Liver (tissue), 9 donors: ENCODE data around the gene CISD2. TPM values are rescaled to one million over a fixed set of nuclear protein-coding genes. Genes with fewer than 3 reads are reported as not detected.
"Not testable (repeated sequence)": the region's sequence is repeated elsewhere in the genome, so short reads cannot be mapped to it uniquely, and the experiment has no call there.

ENCODE experiments used
- DNase-seq: peaks from one replicate; pipeline ENCODE4 v3.0.0-alpha.2; 2017; ENCODE audit warnings: low spot score
- H3K27ac ChIP-seq, 2 donors: one replicate each; pipeline ENCODE4 v1.7.0; 2013; ENCODE audit warnings: inconsistent platforms in 2 of 2, low read length in 2 of 2, control low read depth in 1 of 2, low read depth in 1 of 2, mild to moderate bottlenecking in 1 of 2
- H3K27me3 ChIP-seq, 4 donors: one replicate each; pipeline versions ENCODE4 v1.6.1 to v1.7.0; 2013; ENCODE audit warnings: low read length in 3 of 4, inconsistent platforms in 1 of 4, mild to moderate bottlenecking in 1 of 4, moderate library complexity in 1 of 4; ENCODE audit not compliant: control insufficient read depth in 4 of 4, insufficient read depth in 4 of 4
- H3K36me3 ChIP-seq, 4 donors: one replicate each; pipeline versions ENCODE4 v1.6.1 to v1.7.0; 2013; ENCODE audit warnings: low read length in 3 of 4, mild to moderate bottlenecking in 3 of 4, low read depth in 1 of 4, moderate library complexity in 1 of 4; ENCODE audit not compliant: control insufficient read depth in 4 of 4, insufficient read depth in 3 of 4
- H3K4me1 ChIP-seq, 4 donors: one replicate each; pipeline versions ENCODE4 v1.6.1 to v1.7.0; 2013; ENCODE audit warnings: low read length in 3 of 4, mild to moderate bottlenecking in 3 of 4, moderate library complexity in 1 of 4; ENCODE audit not compliant: control insufficient read depth in 4 of 4, insufficient read depth in 4 of 4
- H3K4me3 ChIP-seq, 3 donors: one replicate each; pipeline versions ENCODE4 v1.6.1 to v1.7.0; 2013; ENCODE audit warnings: low read length in 3 of 3, control low read depth in 1 of 3, low read depth in 1 of 3, mild to moderate bottlenecking in 1 of 3
- H3K9ac ChIP-seq, 2 donors: one replicate each; pipeline ENCODE4 v1.7.0; 2013; ENCODE audit warnings: low read length in 2 of 2, mild to moderate bottlenecking in 2 of 2, moderate library complexity in 2 of 2, control low read depth in 1 of 2, low read depth in 1 of 2
- H3K9me3 ChIP-seq, 4 donors: one replicate each; pipeline versions ENCODE4 v1.6.1 to v1.7.0; 2013; ENCODE audit warnings: low read length in 3 of 4; ENCODE audit not compliant: control insufficient read depth in 4 of 4
- ATF3 ChIP-seq: IDR thresholded peaks from 2 replicates; pipeline ENCODE4 v1.6.1; 2016; ENCODE audit warnings: antibody characterized with exemption
- EGR1 ChIP-seq, 2 donors: IDR thresholded peaks; 2 replicates each; pipeline ENCODE4 v1.6.1; 2016 to 2018; ENCODE audit warnings: antibody characterized with exemption in 2 of 2, low read depth in 2 of 2
- FOXA1 ChIP-seq: IDR thresholded peaks from 2 replicates; pipeline ENCODE4 v1.6.1; 2016; ENCODE audit warnings: antibody characterized with exemption
- FOXA2 ChIP-seq: IDR thresholded peaks from 2 replicates; pipeline ENCODE4 v1.6.1; 2016; ENCODE audit warnings: antibody characterized with exemption
- GABPA ChIP-seq, 2 donors: IDR thresholded peaks in 1 of 2; conservative IDR thresholded peaks in 1 of 2; 2 replicates each; pipeline ENCODE4 v1.6.1; 2016; ENCODE audit warnings: antibody characterized with exemption in 2 of 2, mild to moderate bottlenecking in 1 of 2, moderate library complexity in 1 of 2
- HNF4A ChIP-seq, 2 donors: conservative IDR thresholded peaks; 2 replicates each; pipeline ENCODE4 v1.6.1; 2016; ENCODE audit warnings: antibody characterized with exemption in 2 of 2, mild to moderate bottlenecking in 2 of 2
- HNF4G ChIP-seq: IDR thresholded peaks from 2 replicates; pipeline ENCODE4 v1.6.1; 2016; ENCODE audit warnings: antibody characterized with exemption
- JUND ChIP-seq, 2 donors: IDR thresholded peaks; 2 replicates each; pipeline ENCODE4 v1.6.1; 2016; ENCODE audit warnings: antibody characterized with exemption in 2 of 2
- MAX ChIP-seq: IDR thresholded peaks from 2 replicates; pipeline ENCODE4 v1.6.1; 2016; ENCODE audit warnings: antibody characterized with exemption
- NR2F2 ChIP-seq: IDR thresholded peaks from 2 replicates; pipeline ENCODE4 v1.6.1; 2016; ENCODE audit warnings: antibody characterized with exemption
- RAD21 ChIP-seq, 2 donors: IDR thresholded peaks; 2 replicates each; pipeline ENCODE4 v1.6.1; 2016; ENCODE audit warnings: antibody characterized with exemption in 2 of 2, mild to moderate bottlenecking in 2 of 2
- REST ChIP-seq: IDR thresholded peaks from 2 replicates; pipeline ENCODE4 v1.6.1; 2016; ENCODE audit warnings: antibody characterized with exemption, mild to moderate bottlenecking
- RXRA ChIP-seq, 2 donors: IDR thresholded peaks; 2 replicates each; pipeline ENCODE4 v1.6.1; 2017 to 2018; ENCODE audit warnings: antibody characterized with exemption in 2 of 2, mild to moderate bottlenecking in 1 of 2
- SP1 ChIP-seq: IDR thresholded peaks from 2 replicates; pipeline ENCODE4 v1.6.1; 2018; ENCODE audit warnings: antibody characterized with exemption, mild to moderate bottlenecking
- YY1 ChIP-seq: IDR thresholded peaks from 2 replicates; pipeline ENCODE4 v1.6.1; 2016; ENCODE audit warnings: antibody characterized with exemption, mild to moderate bottlenecking
- ZBTB33 ChIP-seq: IDR thresholded peaks from 2 replicates; pipeline ENCODE4 v1.6.1; 2016; ENCODE audit warnings: antibody characterized with exemption
- WGBS: extraction: QIAGEN DNeasy Blood & Tissue Kit; methylation state at CpG from one replicate; pipeline ENCODE4 v1.1.7; 2013; 5-methylcytosine and 5-hydroxymethylcytosine counted together
- polyA plus RNA-seq, 2 donors: library from polyadenylated mRNA; stranded (reverse) in 1 of 2; unstranded in 1 of 2; fragments of 200-250 nt in 1 of 2; fragments of >200 nt in 1 of 2; fragmentation: Nextera tagmentation in 1 of 2; extraction: Ambion mirVana in 1 of 2; gene quantifications; one replicate each; pipeline versions ENCODE4 v1.2.1 to v1.2.3, GENCODE V29; 2013 to 2015
- total RNA-seq, 2 donors: library from RNA; depleted of rRNA; stranded (reverse); fragments of >200 nt; gene quantifications; one replicate each; pipeline ENCODE4 v1.2.3, GENCODE V29; 2014
- donor health status: healthy.
- donor health status: healthy.
- donor health status: healthy.
- donor health status: healthy.
- donor health status: healthy.

The CISD2 gene
- total and polyA plus RNA-seq, 4 donors = 31.5 to 83.2 (median 54.9) TPM

GRCh38 chr4:102871772-102872171 lies 3.0 kb downstream of the CISD2 start (continued):
- TF ChIP-seq GABPA (IDR thresholded peaks at IDR 0.05 in 1 of 2, conservative IDR thresholded peaks at IDR 0.05 in 1 of 2) (no peak), RXRA (IDR thresholded peaks at IDR 0.05) (no peak), HNF4A (conservative IDR thresholded peaks at IDR 0.05) (no peak)

GRCh38 chr4:102877477-102878106 lies 8.8 kb downstream of the CISD2 start:
- not testable (repeated sequence) for H3K4me3 ChIP-seq, H3K27me3 ChIP-seq, DNase-seq, H3K9me3 ChIP-seq, H3K36me3 ChIP-seq, H3K4me1 ChIP-seq, H3K9ac ChIP-seq
- WGBS = over 99% methylated on average over 3 of the region's 3 CpGs
- H3K27ac ChIP-seq = peak overlapping the region; percentile 26 to 69

- H3K36me3 ChIP-seq, H3K4me3 ChIP-seq, DNase-seq, H3K9me3 ChIP-seq, H3K4me1 ChIP-seq, H3K27me3 ChIP-seq, H3K9ac ChIP-seq: not testable (repeated sequence)
- 26% methylated on average over 4 of the region's 4 CpGs for WGBS
- peak overlapping the region; percentile 26 to 69 for H3K27ac ChIP-seq
- peak; percentile 20 to 55 for TF ChIP-seq RAD21 (IDR thresholded peaks at IDR 0.05)
- TF ChIP-seq NR2F2 = peak; percentile 20
- peak; percentile 66 for TF ChIP-seq MAX
- peak; percentile 81 to 86 for TF ChIP-seq HNF4A (conservative IDR thresholded peaks at IDR 0.05)
- peak; percentile 58 for TF ChIP-seq YY1
- TF ChIP-seq RXRA (IDR thresholded peaks at IDR 0.05) = peak; percentile 91
- TF ChIP-seq GABPA (IDR thresholded peaks at IDR 0.05 in 1 of 2, conservative IDR thresholded peaks at IDR 0.05 in 1 of 2) = peak in 1 of 2 donors; percentile 37
- peak; percentile 84 for TF ChIP-seq ZBTB33
- peak; percentile 96 for TF ChIP-seq SP1
- TF ChIP-seq HNF4G = peak; percentile 47
- TF ChIP-seq JUND (IDR thresholded peaks at IDR 0.05) = peak; percentile 70 to 81
- peak; percentile 96 for TF ChIP-seq ATF3
These were observed 9.6 kb downstream of the CISD2 start for GRCh38 chr4:102878349-102878748.

GRCh38 chr4:102878901-102879300 lies 10.1 kb downstream of the CISD2 start:
- Histone ChIP-seq H3K27me3 (no peaks in the 10 kb centered on the region), H3K4me3 (no peak overlapping the region), H3K36me3 (peaks cover 0 to 2% (median 0%) of the 10 kb centered on the region in 4 donors), H3K27ac (peak overlapping the region; percentile 26 to 69), H3K9ac (no peak overlapping the region), H3K4me1 (peaks cover 0 to 7% (median 1%) of the 10 kb centered on the region in 4 donors), H3K9me3 (no peaks in the 10 kb centered on the region)
- WGBS = 88% methylated on average over 3 of the region's 3 CpGs
- DNase-seq = no peak
- TF ChIP-seq GABPA (IDR thresholded peaks at IDR 0.05 in 1 of 2, conservative IDR thresholded peaks at IDR 0.05 in 1 of 2) (no peak), SP1 (no peak), REST (no peak), FOXA2 (no peak), JUND (IDR thresholded peaks at IDR 0.05) (no peak), HNF4A (conservative IDR thresholded peaks at IDR 0.05) (no peak), YY1 (no peak), EGR1 (IDR thresholded peaks at IDR 0.05; ENCODE audit: low read depth in 2 of 2) (no peak), ZBTB33 (no peak), RAD21 (IDR thresholded peaks at IDR 0.05) (no peak), MAX (no peak), NR2F2 (no peak), FOXA1 (no peak)
